ENCODE results near the gene SLC11A1. TPM values are rescaled to one million over a fixed set of nuclear protein-coding genes. Genes with fewer than 3 reads are reported as not detected.
A peak's percentile ranks its signal among the peaks of the same experiment; 100 is the strongest.

SLC11A1 gene
- total RNA-seq, 2 donors from 2014 or later = 122 to 190 TPM

DNA sequence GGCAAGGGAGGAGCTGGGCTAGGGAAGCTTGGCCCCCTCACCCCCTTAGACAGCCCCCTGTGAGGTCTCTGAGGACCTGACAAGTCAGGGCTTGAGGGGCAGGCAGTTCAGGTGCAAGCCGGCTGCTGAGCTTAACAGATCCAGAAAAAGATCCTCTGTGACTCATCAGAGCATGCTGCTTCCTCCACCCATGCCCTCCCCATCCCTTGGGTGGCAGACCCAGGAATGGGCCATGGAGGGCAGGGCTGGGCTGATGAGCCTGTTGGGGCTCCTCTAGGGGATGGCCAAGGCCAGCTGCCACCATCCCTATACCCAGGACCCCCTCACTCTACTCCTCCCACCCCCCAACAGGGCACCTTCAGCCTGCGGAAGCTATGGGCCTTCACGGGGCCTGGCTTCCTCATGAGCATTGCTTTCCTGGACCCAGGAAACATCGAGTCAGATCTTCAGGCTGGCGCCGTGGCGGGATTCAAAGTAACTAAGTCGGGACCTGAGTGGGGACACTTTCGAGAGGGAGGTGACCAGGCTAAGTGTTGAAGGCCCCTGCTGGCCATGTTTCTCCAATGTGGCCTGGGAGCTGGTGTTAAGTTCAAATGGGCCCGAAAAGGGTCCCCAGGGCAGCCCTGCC lies 1.9 kb downstream of the SLC11A1 start:
- DNase-seq (ENCODE audit: low spot score) = no peak
- H3K9me3 ChIP-seq = no peaks in the 10 kb centered on the region
- no peak overlapping the region for H3K27ac ChIP-seq
- H3K36me3 ChIP-seq = no peaks in the 10 kb centered on the region
- H3K4me3 ChIP-seq = peak overlapping the region; percentile 58
- peaks cover 0 to 11% of the 10 kb centered on the region in 2 donors for H3K4me1 ChIP-seq (ENCODE audit: control insufficient read depth in 1 of 2, low read depth in 2 of 2)
- TF ChIP-seq, protein P1, sequence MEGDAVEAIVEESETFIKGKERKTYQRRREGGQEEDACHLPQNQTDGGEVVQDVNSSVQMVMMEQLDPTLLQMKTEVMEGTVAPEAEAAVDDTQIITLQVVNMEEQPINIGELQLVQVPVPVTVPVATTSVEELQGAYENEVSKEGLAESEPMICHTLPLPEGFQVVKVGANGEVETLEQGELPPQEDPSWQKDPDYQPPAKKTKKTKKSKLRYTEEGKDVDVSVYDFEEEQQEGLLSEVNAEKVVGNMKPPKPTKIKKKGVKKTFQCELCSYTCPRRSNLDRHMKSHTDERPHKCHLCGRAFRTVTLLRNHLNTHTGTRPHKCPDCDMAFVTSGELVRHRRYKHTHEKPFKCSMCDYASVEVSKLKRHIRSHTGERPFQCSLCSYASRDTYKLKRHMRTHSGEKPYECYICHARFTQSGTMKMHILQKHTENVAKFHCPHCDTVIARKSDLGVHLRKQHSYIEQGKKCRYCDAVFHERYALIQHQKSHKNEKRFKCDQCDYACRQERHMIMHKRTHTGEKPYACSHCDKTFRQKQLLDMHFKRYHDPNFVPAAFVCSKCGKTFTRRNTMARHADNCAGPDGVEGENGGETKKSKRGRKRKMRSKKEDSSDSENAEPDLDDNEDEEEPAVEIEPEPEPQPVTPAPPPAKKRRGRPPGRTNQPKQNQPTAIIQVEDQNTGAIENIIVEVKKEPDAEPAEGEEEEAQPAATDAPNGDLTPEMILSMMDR (IDR thresholded peaks at IDR 0.05) = no peak
- H3K27me3 ChIP-seq (replicated peaks; ENCODE audit: insufficient read depth) = no peaks in the 10 kb centered on the region
- ATAC-seq (ENCODE audit: insufficient number of reproducible peaks, low FRiP score, low read depth) = no peak

DNA sequence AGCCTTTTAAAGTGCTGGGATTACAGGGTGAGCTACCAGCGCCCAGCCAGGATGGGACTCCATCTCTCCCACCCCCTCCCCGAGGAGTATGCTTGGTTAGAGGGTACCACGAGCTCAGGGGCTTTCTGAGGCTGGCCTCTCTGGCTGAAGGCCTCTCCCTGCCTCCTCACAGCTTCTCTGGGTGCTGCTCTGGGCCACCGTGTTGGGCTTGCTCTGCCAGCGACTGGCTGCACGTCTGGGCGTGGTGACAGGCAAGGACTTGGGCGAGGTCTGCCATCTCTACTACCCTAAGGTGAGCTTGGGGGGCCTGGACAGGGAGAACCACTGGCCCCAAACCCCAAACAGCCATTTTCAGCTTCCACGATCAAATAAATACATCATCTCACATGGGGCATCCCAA lies 2.9 kb downstream of the SLC11A1 start:
- Histone ChIP-seq H3K27me3 (replicated peaks; ENCODE audit: insufficient read depth) (no peaks in the 10 kb centered on the region), H3K4me3 (no peak overlapping the region), H3K36me3 (no peaks in the 10 kb centered on the region), H3K4me1 (ENCODE audit: control insufficient read depth in 1 of 2, low read depth in 2 of 2) (peaks cover 0 to 11% of the 10 kb centered on the region in 2 donors), H3K9me3 (no peaks in the 10 kb centered on the region), H3K27ac (no peak overlapping the region)
- ATAC-seq (ENCODE audit: insufficient number of reproducible peaks, low FRiP score, low read depth) (no peak), DNase-seq (ENCODE audit: low spot score) (no peak)
- TF ChIP-seq, protein P1 (IDR thresholded peaks at IDR 0.05) = no peak

DNA sequence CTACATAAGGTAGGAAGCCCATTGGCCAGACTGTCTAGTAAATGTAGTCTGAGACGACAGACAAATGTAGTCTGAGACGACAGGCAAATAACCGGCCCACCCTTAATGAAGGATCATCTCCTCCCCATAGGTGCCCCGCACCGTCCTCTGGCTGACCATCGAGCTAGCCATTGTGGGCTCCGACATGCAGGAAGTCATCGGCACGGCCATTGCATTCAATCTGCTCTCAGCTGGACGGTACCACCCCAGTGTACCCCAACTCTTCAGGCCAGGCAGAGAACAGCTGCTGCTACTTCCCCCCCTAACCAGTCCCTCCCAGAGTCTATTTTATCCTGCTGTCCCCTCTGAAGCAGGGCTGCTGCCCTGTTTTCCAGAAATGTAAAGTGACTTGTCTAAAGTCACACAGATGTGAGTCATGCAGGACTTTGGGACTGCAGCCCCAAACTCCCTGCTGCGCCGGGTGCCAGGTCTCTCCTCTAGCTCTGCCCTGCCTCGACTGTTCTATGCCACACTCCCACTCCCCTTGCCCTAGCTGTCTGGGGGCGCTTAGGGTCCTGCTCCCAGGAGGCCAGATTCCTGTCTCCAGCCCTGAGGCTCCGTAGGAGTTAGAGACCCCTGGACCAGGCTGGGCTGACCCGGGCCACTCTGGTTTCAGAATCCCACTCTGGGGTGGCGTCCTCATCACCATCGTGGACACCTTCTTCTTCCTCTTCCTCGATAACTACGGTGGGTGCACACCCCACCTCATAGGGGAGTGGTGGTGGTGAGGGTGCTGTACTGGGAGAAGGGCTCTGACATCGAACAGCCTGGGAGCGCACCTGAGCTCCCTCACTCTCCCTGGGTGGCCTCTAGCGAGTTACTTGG lies 4.7 kb downstream of the SLC11A1 start:
- no peak overlapping the region for H3K27ac ChIP-seq
- H3K36me3 ChIP-seq = no peaks in the 10 kb centered on the region
- H3K4me3 ChIP-seq = peak overlapping the region; percentile 54
- peaks cover 0 to 11% of the 10 kb centered on the region in 2 donors for H3K4me1 ChIP-seq (ENCODE audit: control insufficient read depth in 1 of 2, low read depth in 2 of 2)
- TF ChIP-seq, protein P1 (IDR thresholded peaks at IDR 0.05) = no peak
- ATAC-seq (ENCODE audit: insufficient number of reproducible peaks, low FRiP score, low read depth) (no peak), DNase-seq (ENCODE audit: low spot score) (no peak)
- H3K27me3 ChIP-seq (replicated peaks; ENCODE audit: insufficient read depth) = no peaks in the 10 kb centered on the region
- H3K9me3 ChIP-seq = no peaks in the 10 kb centered on the region

DNA sequence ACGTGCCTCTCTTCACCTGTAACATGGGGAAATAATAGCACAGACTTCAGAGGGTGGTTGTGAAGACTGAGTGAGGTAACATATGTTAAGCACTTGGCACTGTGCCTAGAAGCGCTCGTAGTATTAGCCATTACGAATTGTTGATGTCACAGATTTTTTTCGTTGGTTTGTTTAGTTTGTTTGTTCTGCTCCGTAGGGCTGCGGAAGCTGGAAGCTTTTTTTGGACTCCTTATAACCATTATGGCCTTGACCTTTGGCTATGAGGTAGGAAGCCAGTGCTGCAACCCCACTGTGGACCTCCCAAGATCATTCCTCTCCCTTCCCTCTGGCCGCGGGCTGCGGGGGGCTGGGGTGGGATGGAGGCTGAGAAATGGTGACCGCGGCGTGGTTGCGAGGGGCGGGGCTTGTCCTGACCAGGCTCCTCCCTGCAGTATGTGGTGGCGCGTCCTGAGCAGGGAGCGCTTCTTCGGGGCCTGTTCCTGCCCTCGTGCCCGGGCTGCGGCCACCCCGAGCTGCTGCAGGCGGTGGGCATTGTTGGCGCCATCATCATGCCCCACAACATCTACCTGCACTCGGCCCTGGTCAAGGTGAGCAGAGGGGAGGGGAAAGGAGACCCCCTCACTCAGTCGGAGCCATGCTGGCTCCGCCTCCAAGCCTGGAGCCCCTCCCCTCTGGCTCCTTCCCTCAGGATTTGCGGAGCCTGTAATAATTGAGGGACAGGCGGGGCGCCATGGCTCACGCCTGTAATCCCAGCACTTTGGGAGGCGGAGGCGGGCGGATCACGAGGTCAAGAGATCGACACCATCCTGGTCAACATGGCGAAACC lies 5.5 kb downstream of the SLC11A1 start:
- no peak overlapping the region for H3K27ac ChIP-seq
- TF ChIP-seq, protein P1 (IDR thresholded peaks at IDR 0.05) = no peak
- no peak for DNase-seq (ENCODE audit: low spot score)

More for the DNA sequence above, 5.5 kb downstream of the SLC11A1 start:
- Histone ChIP-seq H3K27me3 (replicated peaks; ENCODE audit: insufficient read depth) (no peaks in the 10 kb centered on the region), H3K4me3 (peak overlapping the region; percentile 54), H3K4me1 (ENCODE audit: control insufficient read depth in 1 of 2, low read depth in 2 of 2) (peaks cover 0 to 11% of the 10 kb centered on the region in 2 donors), H3K9me3 (no peaks in the 10 kb centered on the region), H3K36me3 (no peaks in the 10 kb centered on the region)
- ATAC-seq (ENCODE audit: insufficient number of reproducible peaks, low FRiP score, low read depth) = no peak
